T-helper 22 cell (primary cell): ENCODE data around the gene FOXJ3.
"Not testable (repeated sequence)": the region's sequence is repeated elsewhere in the genome, so short reads cannot be mapped to it uniquely, and the experiment has no call there.

Experiments
- DNase-seq: peaks from one replicate; pipeline ENCODE4 v3.0.0-alpha.2; 2020; ENCODE audit warnings: low read depth

FOXJ3 gene

DNA sequence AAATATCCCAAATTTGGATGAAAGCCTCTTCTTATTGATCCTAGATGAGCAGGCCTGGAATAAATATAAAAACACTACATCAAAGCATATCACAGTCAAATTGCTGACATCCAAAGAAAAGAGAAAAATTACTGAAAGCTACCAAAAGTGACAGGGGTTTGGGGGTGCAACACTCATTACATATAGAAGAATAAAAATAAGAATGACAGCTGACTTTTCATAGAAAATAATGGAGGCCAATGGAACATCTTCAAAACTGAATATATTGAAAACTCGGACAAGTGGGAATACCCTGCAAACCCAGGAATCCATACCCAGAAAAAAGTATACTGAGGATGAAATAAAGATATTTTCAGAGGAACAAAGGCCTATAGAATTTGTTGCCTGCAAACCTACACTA is 84.0 kb downstream of the FOXJ3 start:
- no peak for DNase-seq

- no peak for DNase-seq
Measured at GRCh38 chr1:42250164-42250563, 84.9 kb downstream of the FOXJ3 start.

- no peak for DNase-seq
Measured at GRCh38 chr1:42240966-42241755, 93.9 kb downstream of the FOXJ3 start.

DNA sequence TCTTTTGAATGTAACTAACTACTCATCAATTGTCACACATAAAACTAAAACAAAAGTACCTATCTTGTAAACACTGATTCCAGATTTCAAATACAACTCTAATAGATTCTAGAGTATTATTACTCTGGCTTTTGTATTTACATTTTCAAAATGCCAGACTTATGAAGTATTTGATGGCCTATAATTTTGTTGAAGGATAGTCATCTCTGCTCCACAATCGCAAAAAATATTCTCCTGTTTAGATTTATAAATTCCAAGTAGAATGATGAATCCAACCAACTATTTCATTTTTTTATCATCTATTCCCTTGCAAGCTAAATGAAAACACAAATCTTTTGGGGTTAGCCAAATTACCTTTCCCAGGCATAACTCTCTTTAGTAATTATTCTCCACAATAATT is 95.5 kb downstream of the FOXJ3 start:
- no peak for DNase-seq

DNA sequence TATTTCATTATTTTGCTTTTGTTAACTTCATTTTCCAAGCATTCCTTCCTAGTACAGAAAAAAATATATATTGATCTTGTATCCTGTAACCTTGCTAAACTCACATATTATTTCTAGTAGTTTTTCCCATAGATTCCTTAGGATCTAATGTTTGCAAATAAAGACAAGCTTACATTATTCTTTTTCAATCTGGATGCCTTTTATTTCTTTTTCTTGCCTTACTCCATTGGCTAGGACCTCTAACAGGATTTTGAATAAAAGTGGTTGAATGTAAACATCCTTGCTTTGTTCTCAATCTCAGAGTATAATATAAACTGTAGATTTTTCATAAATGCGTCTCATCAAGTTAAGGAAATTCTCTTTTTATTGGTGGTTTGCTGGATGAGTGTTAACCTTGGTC is 96.0 kb downstream of the FOXJ3 start:
- no peak for DNase-seq

DNA sequence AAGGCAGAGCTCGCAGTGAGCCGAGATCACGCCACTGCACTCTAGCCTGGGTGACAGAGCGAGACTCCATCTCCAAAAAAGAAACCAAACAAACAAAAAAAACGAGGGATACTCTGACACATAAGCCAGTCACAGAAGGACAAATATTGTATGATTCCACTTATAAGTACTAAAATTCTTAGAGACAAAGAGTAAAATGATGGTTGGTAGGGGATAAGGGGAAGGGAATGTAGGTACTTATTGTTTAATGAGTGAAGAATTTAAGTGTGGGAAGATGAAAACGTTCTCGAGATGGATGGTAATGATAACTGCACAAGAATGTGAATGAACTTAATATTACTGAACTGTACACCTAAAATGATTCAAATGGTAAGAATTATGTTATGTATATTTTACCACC is 103.8 kb downstream of the FOXJ3 start:
- DNase-seq, result no peak

- DNase-seq, result no peak
Measured at GRCh38 chr1:42228938-42229337, 106.1 kb downstream of the FOXJ3 start.

GRCh38 chr1:42223036-42223435 is 112.0 kb downstream of the FOXJ3 start:
- DNase-seq, result no peak

DNA sequence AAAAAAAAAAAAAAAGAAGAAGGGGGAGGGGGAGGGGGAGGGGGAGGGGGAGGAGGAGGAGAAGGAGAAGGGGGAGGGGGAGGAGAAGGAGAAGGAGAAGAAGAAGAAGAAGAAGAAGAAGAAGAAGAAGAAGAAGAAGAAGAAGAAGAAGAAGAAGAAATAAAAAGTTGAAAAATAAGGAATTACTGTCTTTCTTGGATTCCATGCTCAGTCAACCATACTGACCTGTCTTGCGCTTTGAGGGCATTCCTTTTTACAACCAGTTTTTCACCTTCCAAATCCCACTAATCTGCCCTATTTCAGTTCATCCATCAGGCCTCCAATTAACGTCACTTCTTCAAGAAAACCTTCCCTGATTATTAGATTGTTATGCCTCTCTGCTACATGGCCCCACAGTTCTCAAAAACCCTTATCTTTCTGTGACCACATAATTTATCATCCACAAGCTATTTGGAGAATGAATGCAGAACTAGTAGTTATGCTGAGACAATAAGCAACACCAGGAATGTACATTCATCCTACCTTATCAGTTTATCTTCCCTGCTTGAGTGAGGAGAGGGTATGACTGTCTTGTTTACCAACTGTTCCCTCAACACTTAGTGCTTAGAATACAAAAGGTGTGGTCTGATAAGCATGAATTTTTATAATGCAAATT is 113.0 kb downstream of the FOXJ3 start:
- no peak for DNase-seq

DNA sequence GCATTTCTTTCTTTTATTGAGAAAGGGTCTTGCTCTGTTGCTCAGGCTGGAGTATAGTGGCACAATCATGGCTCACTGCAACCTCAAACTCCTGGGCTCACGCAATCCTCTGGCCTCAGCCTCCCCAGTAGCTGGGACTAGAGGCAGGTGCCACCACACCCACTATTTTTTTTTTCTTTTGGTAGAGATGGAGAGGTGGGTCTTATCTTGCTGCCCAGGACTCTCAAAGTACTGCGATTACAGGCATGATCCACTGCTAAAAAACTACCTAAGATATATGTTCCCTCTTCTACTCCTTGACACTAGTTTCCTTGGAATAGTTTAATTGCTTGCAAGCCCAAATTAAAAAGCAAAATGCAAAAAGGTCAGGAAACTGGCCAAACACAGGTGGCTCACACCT is 113.6 kb downstream of the FOXJ3 start:
- DNase-seq, result no peak

GRCh38 chr1:42219627-42220026 is 115.4 kb downstream of the FOXJ3 start:
- DNase-seq, result no peak

DNA sequence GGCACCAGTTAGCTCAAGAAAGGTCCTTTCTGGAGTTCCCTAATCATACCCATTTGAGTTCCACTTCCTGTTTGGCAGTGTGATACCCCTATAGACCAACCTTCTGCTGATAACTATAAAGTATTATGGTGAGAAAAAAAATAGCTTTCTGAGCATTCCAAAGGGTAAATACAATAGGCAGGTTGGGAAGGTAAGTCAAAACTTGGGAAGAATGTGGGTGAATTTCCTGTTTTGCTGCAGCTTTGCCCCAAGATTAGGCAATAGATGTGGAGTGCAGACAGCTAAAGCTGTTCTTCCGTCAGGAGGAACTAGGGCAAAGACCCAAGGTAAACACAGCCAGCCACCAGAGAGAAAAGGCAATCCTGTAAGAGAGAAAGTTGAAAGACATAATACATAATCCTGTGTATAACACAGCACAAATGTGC is 120.6 kb downstream of the FOXJ3 start:
- no peak for DNase-seq

DNA sequence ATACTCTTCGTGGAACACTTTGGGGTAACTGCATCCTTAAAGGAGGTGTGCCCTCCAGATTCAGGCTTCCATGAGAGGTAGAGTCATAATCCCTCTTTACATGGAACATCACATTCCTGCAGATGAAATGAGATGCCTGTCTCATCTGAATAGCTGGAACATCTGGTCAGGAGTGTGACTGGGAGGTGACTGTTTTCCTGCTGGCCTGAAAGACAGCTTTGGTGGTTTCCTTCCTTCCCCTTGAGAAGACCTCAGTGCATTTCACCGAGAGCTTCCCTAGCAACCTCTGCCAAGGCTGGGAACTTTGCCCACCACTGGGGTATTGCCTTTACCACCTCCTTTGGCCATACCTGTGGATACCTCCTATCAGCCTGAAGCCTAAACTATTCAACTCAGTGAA is 123.8 kb downstream of the FOXJ3 start:
- DNase-seq, result no peak

DNA sequence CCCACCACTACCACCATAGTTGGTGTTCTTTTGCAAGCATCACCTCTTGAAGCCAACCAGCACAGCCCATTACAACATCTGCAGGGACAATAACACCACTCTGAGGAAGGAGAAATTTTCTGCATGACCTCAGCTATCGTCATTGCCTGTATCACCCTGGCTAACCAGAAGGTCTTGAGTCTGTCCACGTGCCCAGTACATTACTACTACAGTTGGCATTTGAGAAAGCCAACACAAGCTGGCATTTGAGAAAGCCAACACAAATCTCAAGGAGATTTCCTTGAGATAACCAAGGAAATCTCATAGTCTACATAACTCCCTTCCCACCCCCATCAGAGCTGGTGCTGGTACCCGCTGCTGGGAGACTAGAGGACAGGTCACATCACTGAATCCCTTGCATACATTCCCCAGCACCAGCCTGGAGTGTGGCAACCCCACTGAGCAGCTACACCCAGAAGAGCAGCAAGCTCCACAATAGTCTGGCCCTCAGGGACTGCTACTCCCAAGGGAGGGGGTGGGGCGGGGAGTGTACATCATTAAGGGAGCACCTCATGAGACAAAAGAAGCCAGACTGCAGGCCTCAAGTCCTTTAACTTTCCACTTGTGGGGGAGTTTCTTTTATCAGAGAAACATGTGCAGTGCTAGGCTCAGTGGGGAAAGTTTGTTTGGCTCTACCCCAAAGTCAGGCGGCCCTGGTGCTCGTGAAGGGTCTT is 124.5 kb downstream of the FOXJ3 start:
- DNase-seq, result no peak

DNA sequence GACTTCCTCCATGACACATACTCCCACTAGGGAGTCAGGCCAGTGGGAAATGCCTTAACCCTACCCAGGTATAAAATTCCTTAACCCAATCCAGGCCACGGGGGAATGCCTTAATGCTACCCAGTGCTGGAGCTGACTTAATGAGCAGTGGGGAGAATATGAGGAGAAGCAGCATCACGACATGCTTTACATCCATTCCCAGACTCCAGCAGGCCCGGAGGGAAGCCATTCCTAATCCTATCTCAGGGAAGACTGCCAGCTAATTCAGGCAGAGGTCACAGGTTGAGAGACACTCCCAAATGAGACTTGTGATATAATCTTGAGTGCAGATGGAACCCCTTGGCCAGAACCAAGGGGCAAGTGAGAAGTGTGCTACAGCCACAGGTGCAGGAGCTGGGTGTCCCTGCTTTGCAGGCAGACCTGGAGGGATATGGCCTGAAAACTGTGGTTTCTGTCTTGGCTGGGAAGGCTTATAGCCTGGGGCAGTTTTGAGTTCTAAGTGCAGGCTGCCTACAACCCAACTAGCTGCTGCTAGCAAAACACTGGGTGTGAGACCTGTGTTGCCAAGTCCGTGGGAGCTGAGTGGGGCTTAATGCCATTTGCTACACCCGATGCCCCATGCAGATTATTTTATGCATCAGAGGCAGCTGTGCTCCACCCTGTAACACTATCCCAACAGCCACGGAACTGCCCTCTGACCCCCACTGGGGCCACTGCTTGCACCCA is 125.3 kb downstream of the FOXJ3 start:
- DNase-seq, result no peak

DNA sequence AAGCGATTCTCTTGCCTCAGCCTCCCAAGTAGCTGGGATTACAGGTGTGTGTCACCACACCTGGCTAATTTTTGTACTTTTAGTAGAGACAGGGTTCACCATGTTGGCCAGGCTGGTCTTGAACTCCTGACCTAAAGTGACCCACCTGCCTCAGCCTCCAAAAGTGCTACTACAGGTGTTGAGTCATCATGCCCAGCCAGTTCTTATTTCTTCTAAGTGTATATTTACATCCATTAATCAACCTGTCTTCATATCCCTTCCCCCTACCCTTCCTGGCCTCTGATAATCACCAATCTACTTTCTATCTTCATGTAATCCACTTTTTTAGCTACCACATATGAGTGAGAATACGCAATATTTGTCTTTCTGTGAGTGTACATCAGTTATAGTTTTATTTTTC is 128.1 kb downstream of the FOXJ3 start:
- not testable (repeated sequence) for DNase-seq

DNA sequence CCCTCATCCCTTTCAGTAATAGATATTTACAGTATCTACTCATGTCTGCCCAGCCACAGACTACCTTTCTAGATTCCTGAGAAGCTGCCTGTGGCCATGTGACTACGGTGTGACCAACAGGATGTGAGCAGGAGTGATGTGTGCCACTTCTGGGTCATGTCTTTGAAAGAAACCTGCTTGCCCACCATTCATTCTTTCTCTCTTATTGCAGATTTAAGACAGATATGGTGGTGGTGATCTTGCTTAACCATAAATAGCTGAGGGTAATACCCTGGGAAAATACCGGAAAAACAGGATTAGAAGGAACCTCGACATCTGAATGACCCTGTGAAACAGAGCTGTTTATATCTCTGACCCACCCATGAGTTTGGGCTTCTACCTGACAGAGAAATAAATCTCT is 128.9 kb downstream of the FOXJ3 start:
- DNase-seq, result no peak

DNA sequence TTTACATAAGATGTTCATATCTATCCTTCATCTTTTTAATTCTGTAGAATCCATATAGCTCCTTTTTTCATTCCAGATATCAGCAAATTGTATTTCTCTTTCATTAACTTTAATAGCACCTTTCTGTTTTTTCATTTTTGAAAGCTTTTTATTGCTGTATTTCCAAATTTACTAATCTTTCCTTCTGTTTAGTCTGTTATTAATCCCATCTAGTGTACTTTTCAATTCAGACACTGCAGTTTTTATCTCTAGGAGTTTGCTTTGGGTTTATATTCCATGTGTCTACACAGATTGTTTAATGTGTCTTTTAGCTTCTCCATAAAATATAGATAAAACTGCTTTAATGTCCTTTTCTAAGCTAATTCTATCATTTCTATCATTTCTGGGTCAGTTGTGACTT is 133.0 kb downstream of the FOXJ3 start:
- no peak for DNase-seq

DNA sequence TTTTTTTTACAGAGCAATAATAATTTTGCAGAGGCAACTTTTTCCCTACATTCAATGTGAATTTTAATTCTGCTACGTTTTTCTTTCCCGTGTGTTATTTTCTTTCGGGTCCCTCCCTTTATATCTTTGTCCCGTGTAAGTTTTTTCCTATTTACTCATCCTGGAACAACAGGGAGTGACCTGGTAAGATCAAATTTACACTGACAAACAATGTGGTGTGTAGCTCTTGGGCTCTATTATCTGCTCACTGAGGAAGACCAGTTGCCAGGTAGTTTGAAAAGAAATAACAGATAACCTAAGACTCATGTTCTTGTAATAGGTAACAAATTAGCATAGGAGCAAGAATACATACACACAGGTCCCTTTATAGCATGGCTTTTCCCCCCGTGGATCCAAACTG is 136.8 kb downstream of the FOXJ3 start:
- no peak for DNase-seq

DNA sequence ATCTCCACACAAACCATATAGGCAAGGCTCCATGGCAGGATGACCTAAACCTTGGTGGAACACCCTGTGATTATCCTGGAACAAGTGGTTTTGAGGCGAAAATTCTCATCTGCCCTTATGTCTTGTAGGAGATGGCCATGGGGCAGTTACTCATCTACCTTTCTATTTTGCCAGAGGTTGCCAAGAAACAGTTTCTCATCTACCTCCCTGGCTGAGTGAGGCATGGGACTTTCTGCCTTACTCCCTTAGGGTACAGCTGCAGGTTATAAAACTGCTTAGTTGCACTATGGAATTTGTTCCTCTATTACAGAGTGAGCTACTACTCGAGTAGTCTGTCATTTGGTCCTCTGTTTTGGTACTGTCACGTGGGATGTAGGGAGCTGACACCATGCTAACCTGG is 139.2 kb downstream of the FOXJ3 start:
- DNase-seq, result no peak

DNA sequence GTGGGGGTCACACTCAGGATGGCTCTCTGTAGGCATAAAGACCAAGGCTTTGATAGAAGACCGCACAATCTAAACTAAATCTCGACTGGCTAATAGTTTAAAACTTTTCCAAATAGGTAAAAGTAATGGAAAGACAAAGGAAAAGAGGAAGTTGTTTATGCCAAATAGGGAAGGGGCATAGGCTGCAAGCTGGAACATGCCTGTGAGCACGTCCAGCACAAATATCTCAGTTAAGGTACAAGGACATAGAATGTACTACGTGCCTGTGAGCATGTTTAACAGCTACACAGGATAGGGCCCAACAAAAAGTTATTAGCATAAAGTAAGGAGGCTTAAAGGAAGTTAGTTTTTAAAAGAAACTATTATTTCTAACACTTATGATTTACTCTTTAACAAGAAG is 142.9 kb downstream of the FOXJ3 start:
- DNase-seq, result no peak

GRCh38 chr1:42191319-42191718 is 143.7 kb downstream of the FOXJ3 start:
- no peak for DNase-seq
